GM19468 (cell line): ENCODE measurements around the gene DTYMK.

ENCODE experiments used
- ATAC-seq: cut with Tn5 transposase; IDR thresholded peaks from one replicate; pipeline ENCODE4 v1.9.1; 2021; ENCODE audit warnings: mild to moderate bottlenecking, moderate library complexity, moderate number of reproducible peaks; ENCODE audit not compliant: unreplicated experiment; ENCODE audit errors: extremely low read depth

The DTYMK gene

DNA sequence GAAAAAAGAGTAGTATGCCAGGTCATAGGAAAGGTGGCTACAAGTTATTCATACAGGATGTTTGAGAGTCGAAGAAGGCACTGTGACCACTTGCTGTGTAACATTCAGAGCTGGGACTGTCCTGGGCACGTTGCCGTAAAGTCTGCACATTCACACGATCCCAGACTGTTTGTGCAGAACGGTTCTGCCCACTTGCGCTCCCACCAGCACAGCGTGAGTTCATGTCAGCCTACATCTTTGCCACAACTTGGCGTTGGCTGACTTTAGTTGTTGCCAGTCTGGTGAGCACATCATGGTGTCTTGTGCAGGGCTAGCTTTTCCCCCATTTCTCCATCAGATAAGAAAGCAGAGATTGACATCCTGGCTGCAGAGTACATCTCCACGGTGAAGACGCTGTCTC is 22.3 kb upstream of the DTYMK start:
- ATAC-seq: no peak

DNA sequence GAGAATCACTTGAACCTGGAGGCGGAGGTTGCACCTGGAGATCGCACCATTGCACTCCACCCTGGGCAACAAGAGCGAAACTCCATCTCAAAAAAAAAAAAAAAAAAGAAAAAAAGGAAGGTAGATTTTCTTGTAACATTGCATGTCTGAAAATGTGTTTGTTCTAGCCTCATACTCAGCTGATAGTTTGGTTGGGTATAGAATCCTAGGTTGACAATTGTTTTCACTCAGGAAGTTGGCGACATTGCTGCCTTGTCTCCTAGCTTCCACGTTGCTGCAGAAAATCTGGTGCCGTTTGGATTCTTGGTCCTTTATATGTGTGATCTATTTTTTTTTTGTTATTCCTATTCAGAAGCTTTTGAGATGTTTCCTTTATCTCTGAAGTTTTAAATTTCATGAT is 19.9 kb upstream of the DTYMK start:
- no peak for ATAC-seq

DNA sequence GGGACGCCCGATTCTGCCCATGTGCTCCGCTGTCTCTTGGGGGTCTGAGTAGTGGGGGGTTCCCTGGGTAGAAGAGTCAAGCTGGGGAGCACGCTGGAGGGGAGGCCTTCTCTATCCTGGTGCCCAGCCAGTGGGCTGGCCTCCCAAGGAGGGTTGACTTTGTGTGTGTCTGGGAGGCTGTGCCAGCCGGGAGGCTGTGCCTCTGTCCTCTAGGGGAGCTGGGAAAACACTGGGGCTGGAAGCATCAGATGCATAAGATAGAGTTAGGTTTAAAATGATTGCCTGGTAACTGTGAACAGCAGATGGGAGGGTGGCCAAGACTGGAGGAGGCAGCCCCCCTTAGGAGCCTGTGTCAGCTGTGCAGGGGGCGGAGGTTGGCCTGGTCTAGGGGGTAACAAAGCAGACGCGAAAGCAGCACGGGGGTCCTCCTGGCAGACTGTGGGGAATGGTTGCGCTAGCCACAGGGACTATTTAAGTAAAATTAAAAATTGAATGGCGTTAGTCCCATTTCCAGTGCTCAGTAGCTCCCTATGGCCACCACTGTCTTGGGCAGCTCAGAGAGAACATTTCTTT is 16.5 kb upstream of the DTYMK start:
- ATAC-seq: no peak

DNA sequence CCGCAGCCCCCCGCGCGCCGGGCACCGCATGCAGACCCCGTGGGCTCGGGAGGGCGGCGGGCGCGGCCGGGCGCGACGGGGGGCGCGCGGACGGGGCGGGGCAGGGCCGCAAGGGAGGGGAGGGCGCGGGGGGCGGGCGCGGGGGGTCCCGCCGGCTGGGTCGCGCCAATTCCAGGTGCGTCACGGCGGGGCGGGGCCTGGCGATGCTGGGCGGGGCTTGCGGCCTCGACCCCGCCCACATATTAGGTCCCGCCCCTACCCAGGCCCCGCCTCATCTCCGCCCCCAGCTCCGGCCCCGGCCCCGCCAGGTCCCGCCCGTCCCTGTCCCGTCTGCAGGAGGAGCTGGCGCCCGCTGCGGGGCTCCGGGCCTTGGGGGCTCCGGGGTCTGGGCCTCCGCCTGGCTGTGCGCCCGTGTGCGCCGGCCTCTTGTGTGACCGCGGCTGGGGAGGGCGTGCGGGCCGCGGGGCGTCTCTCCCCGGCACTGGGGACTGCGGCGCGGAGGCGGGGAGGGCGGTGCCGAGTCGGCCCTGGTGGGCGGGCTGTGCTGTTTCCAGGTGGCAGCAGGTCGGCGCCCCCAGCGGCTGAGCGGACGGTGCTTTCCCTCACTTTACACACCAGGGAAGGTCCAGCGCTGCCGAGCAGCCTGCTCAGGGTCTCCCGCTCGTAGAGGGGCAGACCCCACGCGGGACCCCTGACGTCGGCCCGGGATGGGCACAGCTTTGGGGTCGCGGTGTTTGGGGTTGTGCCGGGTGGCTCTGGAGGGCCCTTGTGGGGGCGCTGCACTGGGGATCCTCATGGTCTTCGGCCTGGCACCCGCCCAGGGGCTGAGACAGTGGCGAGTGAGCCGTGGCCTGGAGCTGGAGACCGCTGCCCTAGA is 15.8 kb upstream of the DTYMK start:
- ATAC-seq: peak; percentile 59

DNA sequence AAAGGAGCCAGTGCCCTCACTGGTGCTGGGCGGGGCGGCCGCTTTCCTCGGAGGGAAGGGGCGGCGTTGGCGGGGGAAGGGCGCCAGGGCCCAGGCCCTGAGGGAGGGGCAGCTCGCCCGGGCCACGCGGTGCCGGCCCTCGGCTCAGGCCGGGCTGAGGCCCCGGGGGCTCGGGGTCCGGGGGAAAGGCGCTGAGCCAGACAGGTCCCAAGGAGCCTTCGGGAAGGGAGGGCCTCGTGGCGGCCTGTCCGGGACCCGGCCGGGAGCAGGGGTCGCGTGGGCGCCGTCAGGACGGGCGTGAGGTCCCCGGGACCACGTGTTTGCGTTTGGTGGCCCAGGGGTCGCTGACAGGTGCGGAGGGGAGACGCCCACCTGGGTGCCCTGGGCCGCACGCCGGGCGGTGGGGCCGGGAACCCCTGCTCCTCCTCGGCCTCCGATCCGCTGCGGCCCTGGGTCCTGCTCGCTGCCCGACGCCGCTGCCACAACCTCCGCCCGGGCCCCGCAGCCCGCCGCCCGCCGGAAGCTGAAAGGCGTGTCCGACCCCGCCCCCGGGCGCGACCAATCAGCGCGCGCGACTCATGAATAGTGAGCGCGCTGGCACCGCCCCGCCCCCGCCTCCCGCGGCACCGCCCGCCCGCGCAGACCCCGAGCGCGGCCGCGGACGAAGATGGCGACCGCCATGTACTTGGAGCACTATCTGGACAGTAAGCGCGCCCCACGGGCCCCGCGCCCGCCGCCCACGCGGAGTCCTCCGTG is 15.0 kb upstream of the DTYMK start, which contains the start of gene ING5:
Gene ING5, plus strand, starts transcription at position 641 of the 756 bp plus-strand sequence. Its CDS starts 27 bp downstream, at position 668.
- ATAC-seq: peak; percentile 41

DNA sequence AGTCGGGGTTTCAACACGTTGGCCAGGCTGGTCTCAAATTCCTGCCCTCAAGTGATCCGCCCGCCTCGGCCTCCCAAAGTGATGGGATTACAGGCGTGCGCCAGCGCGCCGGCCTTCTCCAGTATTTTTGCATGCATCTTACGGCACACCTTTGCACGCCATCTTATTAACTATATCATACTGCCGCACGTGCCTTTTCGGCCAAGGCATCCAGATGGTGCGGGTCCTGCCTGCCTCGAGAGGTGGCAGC is 14.5 kb upstream of the DTYMK start:
- peak; percentile 2 for ATAC-seq

DNA sequence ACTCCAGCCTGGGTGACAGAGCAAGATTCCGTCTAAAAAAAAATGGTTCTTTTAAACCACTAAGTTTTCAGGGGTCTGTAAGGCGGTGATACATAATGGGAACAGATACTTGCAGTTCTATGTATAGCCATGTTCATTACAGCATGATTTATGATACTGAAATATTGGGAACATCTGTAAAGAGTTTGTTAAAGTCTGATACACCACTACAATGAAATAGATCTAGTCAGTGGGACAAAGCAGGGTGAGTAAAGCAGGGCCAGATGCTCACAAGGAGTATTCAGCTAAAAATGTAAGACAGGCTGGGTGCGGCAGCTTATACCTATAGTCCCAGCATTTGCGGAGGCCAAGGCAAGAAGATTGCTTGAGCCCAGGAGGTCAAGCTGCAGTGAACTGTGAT is 9.0 kb upstream of the DTYMK start:
- no peak for ATAC-seq

DNA sequence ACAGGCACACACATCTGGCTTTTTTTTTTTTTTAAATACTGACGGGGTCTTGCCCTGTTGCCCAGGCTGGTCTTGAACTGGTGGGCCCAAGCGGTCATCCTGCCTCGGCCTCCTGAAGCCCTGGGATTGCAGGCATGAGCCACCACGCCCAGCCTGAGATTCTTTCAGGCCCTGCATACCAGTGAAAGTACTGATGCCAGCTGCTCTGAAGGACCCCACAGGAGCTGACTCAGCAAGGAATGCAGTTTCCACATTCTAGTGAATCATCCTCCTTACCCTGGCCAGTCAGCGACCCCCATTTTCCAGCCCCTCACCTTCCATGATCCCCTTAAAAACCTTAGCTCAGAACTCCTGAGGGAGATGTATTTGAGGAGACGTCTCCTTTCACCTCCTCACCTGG is 5.8 kb upstream of the DTYMK start:
- ATAC-seq: no peak

DNA sequence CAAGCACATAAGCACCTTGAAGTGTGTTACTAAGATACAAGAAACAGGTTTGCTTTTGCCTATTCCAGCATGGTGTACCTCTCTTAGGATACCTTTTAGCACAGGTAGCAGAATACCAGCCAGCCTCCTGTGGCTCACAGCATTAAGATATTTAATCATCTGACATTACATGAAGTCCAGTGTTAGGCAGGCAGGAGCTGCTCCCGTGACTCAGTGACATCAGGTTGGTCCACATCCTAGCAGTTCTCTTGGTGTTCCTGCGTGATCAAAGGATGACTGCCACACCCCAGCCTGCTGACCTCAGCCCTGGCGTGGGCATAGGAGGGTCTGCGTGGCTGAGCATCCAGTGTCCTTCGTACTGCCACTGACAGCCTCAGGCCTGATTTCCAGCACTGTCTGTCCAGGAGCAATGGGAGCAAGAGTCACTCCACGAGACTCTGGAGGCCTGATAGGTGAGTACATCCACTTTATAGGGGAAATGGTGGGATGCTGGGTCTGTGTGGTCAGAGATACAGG is 3.6 kb upstream of the DTYMK start:
- ATAC-seq: no peak

DNA sequence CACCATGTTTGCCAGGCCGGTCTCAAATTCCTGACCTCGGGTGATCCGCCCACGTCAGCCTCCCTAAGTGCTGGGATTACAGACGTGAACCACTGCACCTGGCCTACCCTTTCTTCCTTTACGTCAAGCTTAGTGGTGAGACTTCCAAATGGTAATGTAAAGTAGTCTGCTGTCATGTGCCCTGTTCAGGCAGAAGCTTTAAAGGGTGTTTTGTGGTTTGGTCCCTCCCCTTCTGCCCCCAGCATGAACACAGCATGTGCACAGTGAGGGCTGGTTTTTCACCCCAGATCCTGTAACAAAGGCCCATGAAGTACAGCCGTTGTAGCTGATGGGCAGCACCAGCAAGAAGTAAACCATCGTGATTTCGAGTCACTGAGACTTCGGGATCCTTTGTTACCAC is 2.7 kb upstream of the DTYMK start:
- ATAC-seq: no peak

DNA sequence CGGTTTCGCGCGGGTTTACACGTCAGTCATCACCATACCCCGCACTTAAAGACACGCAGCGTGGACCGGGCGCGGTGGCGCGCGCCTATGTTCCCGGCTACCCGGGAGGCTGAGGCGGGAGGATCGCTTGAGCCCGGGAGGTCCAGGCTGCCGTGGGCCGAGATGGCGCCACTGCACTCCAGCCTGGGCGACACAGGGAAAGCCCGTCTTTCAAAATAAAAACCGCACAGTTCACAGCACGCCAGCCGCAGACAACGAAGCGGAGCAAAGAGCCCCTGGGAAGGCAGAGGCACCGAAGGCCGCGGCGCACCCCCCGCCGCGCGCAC is 328 bp downstream of the DTYMK start:
- ATAC-seq: no peak

DNA sequence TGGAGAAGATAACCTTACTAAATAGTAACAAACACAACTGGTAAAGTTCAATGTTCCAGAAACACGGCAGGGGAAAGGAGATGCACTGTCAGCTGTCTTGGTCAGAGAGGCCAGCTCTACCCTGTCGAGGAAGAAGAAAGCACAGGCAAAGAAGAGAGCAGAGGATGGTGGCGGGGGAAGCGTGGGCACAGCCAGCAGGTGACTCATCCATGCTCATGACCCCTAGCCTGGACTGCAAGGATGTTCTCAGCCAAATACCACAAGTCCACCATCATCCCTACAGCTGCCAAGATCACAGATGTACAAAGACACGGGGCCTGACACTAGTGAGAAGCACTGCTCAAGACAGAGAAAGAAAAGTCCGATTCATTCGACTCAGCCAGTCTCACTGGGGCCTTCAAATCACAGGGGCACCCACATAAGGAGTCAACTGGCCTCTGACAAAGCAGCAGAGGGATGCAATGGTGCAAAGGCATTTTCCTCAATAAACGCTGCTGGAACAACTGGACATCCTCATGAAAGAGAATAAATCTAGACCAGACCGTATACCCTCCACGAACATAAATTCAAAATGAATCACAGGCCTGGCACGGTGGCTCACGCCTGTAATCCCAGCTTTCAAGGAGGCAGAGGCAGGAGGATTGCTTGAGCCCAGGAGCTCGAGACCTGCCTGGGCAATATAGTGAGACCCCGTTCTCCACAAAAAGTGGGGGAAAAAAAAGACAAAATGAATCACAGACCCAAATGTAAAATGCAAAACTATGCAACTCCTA is 5.6 kb downstream of the DTYMK start:
- no peak for ATAC-seq

DNA sequence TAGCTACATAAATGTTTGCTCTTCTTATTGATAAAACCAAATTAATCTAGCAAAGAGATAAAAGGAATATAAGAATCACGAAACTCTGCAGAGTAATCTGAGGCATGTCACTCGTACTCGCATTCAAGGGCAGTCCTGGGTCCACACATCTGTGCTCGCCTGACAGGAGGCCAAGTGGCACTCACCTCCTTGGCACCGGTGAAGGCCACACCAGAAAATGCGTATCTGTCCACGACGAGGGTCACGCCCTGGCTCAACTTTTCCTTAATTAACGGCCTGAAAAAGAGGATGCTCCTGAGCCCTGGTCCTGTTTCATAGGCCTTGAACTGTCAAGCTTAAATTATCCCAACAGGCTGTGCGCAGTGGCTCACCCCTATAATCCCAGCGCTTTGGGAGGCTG is 6.6 kb downstream of the DTYMK start:
- no peak for ATAC-seq

DNA sequence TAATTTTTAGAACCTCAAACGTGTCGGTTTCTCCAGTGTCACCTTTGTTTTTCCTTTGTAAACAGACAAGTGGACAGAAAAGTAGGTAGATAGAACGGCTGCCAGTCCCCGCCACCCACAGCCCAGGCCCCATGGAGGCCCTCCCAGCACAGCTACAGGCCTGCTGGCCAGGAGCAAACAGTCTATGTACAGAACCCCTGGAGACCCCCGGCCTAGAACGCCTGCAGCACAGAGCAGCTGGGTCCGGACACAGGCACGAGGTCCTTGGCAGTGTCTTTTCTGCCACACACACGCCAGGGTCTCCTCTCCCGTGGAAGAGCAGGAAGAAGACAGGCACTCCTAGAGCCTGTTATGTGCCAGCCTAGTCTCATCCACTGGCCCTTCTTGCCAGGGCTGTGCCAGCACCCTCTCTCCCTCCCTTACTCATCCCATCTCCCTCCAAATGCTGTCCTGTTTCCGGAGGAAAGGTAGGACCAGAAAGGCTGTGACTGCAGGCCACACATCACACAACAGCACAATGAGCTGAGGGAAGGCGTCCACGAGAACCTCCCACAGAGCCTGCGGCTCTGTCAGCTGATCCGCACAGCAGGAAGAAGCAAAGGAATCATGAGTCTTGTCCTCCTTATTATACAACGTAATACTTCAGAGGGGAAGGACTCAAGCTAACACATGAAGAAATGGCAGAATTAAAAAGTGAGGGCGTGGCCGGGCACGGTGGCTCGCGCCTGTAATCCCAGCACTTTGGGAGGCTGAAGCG is 7.7 kb downstream of the DTYMK start:
- ATAC-seq: no peak

DNA sequence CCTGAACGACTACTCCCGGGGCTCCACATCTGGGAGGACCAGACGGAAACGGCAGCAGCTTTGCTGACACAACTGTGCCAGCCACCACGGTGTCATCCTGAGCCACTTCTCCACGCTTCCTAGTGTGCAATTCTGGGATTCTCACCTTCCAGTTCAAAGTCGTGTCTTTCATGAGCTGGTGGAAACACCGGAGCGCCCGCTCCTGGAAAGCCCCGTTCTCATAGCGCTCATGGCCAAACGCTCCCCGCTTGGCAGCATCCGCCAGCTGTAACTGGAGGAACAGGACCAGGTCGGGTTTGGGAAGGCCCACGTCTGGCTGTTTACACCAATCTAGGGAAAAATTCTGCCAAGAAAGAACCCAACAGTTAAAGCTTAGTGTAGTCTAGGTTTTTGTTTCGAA is 8.3 kb downstream of the DTYMK start:
- ATAC-seq: no peak

DNA sequence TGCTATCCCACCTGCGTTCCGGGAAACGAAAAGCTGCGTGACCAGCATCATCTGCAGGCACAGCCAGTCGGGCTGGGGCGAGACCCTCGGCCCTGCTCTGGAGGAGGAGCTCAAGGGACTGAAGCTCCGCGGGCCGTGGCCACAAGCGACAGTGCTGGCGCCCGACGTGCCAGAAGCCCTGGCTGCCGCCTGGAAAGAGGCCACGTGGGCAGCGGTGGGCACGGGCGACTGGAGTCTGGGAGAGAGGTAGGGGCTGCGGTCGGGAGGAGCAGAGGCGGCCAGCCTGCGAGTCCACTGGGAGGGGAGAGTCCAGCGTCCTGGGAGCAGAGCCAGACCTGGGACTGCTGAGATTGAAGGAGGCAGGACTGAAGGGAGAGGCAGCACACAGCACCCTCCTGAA is 9.2 kb downstream of the DTYMK start:
- ATAC-seq: no peak

DNA sequence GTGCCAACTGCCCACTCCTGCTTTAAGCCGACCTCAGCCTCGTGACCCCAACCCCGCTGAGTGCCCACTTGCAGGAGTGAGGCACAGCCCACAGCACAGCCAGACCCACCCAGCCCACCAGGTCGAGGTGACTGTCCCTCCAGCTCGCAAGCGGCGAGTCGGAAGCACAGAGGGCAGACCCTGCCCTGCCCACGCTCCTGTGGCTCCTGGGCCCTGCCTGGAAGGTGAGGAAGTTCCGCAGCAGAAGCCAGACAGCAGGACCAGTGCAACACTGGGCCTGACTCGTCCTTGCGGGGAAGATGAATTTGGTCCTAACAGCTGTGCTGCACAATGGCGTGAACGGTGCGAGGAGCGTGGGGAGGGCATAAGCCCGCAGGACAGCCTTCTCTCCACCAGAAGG is 9.9 kb downstream of the DTYMK start:
- no peak for ATAC-seq

DNA sequence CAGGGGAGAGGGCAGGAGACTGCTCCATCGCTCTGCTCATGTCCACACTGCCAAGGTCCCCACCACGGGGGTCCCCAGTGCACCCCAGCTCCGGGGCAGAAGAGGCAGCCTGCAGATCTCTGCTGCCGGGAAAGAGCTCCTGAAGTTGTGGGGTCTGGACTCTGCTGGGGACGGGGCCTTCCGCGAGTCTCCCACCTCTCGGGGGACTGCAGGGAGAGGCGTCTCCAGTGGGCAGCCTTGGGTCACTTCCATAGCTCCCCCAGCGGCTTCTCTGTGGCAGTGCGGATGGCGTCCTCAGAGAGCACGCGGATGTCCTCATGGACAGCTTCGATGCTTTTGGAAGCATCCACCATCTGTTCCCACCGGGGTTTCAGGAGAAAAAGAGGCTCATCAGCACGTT is 10.7 kb downstream of the DTYMK start:
- ATAC-seq: no peak

DNA sequence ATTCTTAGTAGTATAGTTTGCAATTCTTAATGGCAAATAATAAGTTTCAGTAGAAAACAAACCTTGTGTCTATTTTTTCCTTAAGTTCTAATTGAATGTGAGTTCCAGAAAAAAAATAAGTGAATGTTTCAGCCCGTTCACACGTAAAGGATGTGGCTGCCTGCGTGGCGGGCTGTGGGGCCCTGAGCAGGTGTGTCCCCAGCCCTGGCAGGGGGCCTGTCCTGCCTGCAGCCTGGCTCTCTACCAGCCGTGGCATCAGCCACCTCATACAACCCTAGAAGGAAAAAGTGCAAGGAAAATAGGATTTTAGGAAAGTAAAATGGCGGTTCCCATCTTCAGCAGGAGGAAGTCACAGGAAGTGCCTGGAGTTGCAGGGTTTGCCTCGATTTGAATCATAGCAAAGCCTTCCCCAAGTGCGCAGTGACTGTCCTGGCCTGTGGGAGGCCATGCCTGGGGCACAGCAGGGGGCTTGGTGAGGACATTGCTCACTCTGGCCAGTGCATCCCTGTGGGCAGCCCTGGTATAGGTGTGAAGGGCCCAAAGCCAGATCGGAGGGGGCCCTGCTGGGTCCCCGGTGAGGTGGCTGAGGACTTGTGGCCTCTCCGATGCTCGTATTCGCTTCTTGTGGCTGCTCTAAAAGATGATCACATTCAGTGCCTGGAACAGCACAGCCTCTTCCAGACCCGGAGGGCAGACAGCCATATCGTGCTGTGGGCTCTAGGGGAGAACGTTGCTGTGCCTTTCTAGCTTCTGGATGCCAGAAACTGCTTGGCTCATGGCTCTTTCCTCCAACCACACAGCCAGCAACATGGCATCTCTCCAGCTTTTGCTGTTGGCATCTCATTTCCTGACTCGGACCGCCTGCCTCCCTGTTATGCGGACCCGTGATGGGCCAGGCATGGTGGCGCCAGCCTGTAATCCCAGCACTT is 12.6 kb downstream of the DTYMK start:
- ATAC-seq: no peak
